IMR-90 (cell line): Measurements from ENCODE around the gene SYNM. TPM values are rescaled to one million over a fixed set of nuclear protein-coding genes. Genes with fewer than 3 reads are reported as not detected.

ENCODE experiments used
- ATAC-seq: fragments of 200-7000 bp; cut with Tn5 transposase; 2 replicates; pipeline ENCODE4 v1.9.1; 2020; ENCODE audit warnings: low read depth, mild to moderate bottlenecking, moderate library complexity
- BruUV-seq: library from RNA; stranded (reverse); fragments of 400-500 nt; replicated peaks from 2 replicates; lab custom pipeline; 2021; lab: Mats Ljungman, UMichigan
- CTCF ChIA-PET: fragments of 300-600 bp; formaldehyde crosslinking; extraction: SDS; loops from one replicate; lab custom pipeline; 2021; ENCODE audit warnings: antibody characterized with exemption; lab: Yijun Ruan, JAX
- POLR2A ChIA-PET: fragments of 300-600 bp; sonication (Branson Sonifier 250); formaldehyde crosslinking; loops from one replicate; lab custom pipeline; 2022; ENCODE audit warnings: antibody characterized with exemption; ENCODE audit not compliant: unreplicated experiment; lab: Charles Lee
- DNase-seq: peaks from one replicate; pipeline ENCODE4 v3.0.0; 2013
- H2AFZ ChIP-seq: replicated peaks from 2 replicates; pipeline ENCODE3; 2013; ENCODE audit warnings: low read length, mild to moderate bottlenecking; ENCODE audit not compliant: poor library complexity
- H2AK5ac ChIP-seq: 2 replicates; pipeline ENCODE4 v1.6.1; 2013; ENCODE audit warnings: low read depth, low read length, inconsistent platforms
- H2AK9ac ChIP-seq: replicated peaks from 2 replicates; pipeline ENCODE3; 2013; ENCODE audit warnings: mild to moderate bottlenecking, low read depth, low read length, moderate library complexity; ENCODE audit not compliant: poor library complexity
- H2BK120ac ChIP-seq: 2 replicates; pipeline ENCODE4 v1.6.1; 2013; ENCODE audit warnings: low read depth, low read length, inconsistent platforms
- H2BK15ac ChIP-seq: 3 replicates; pipeline ENCODE4 v1.6.1; 2013; ENCODE audit warnings: low read depth, low read length, inconsistent platforms
- H2BK20ac ChIP-seq: 2 replicates; pipeline ENCODE4 v1.6.1; 2013; ENCODE audit warnings: low read depth, mild to moderate bottlenecking, inconsistent platforms, low read length, moderate library complexity
- H2BK5ac ChIP-seq: 2 replicates; pipeline ENCODE4 v1.6.1; 2013; ENCODE audit warnings: mild to moderate bottlenecking, low read depth, low read length, inconsistent platforms; ENCODE audit not compliant: poor library complexity, severe bottlenecking
- H3K14ac ChIP-seq: replicated peaks from 2 replicates; pipeline ENCODE4 v1.6.1; 2013; ENCODE audit warnings: low read depth, low read length, inconsistent platforms
- H3K18ac ChIP-seq: 2 replicates; pipeline ENCODE4 v1.6.1; 2013; ENCODE audit warnings: low read depth, low read length, control low read depth
- H3K23ac ChIP-seq: 2 replicates; pipeline ENCODE4 v1.6.1; 2013; ENCODE audit warnings: low read depth, low read length, inconsistent platforms
- H3K27ac ChIP-seq: 2 replicates; pipeline ENCODE4 v1.5.1; 2013; ENCODE audit warnings: mild to moderate bottlenecking, control low read depth, low read length; ENCODE audit not compliant: insufficient read depth
- H3K27me3 ChIP-seq: 2 replicates; pipeline ENCODE4 v1.6.1; 2013; ENCODE audit warnings: low read length; ENCODE audit not compliant: control insufficient read depth, insufficient read depth
- H3K36me3 ChIP-seq: 2 replicates; pipeline ENCODE4 v1.6.1; 2013; ENCODE audit warnings: low read length, mixed read lengths; ENCODE audit not compliant: control insufficient read depth, insufficient read depth
- H3K4ac ChIP-seq: 2 replicates; pipeline ENCODE4 v1.6.1; 2013; ENCODE audit warnings: low read depth, low read length, inconsistent platforms
- H3K4me1 ChIP-seq: 2 replicates; pipeline ENCODE4 v1.6.1; 2013; ENCODE audit warnings: low read length, mixed read lengths; ENCODE audit not compliant: control insufficient read depth, insufficient read depth
- H3K4me2 ChIP-seq: 2 replicates; pipeline ENCODE4 v1.6.1; 2013; ENCODE audit warnings: low read depth, mild to moderate bottlenecking, control low read depth, low read length, moderate library complexity
- H3K4me3 ChIP-seq: 2 replicates; pipeline ENCODE4 v1.5.1; 2013; ENCODE audit warnings: low read depth, mild to moderate bottlenecking, control low read depth, low read length, moderate library complexity; ENCODE audit not compliant: insufficient read depth
- H3K56ac ChIP-seq: 2 replicates; pipeline ENCODE4 v1.6.1; 2013; ENCODE audit warnings: low read length, inconsistent platforms; ENCODE audit not compliant: insufficient read depth; ENCODE audit errors: extremely low read depth
- H3K79me1 ChIP-seq, 2 experiments: 2 replicates each; pipeline ENCODE4 v1.6.1; 2013; ENCODE audit warnings: low read length in 2 of 2, inconsistent platforms in 1 of 2, low read depth in 1 of 2
- H3K9ac ChIP-seq: 2 replicates; pipeline ENCODE4 v1.6.1; 2013; ENCODE audit warnings: low read depth, low read length, control low read depth
- H3K9me1 ChIP-seq: 2 replicates; pipeline ENCODE4 v1.6.1; 2013; ENCODE audit warnings: low read length, inconsistent platforms; ENCODE audit not compliant: insufficient read depth
- H3K9me3 ChIP-seq: 2 replicates; pipeline ENCODE4 v1.6.1; 2013; ENCODE audit warnings: low read length; ENCODE audit not compliant: control insufficient read depth, insufficient read depth
- H4K20me1 ChIP-seq: 2 replicates; pipeline ENCODE4 v1.6.1; 2013; ENCODE audit warnings: low read length, inconsistent platforms; ENCODE audit not compliant: insufficient read depth
- H4K5ac ChIP-seq: 2 replicates; pipeline ENCODE4 v1.6.1; 2013; ENCODE audit warnings: mild to moderate bottlenecking, low read depth, low read length, control low read depth
- H4K8ac ChIP-seq, 2 experiments: 2 replicates each; pipeline ENCODE4 v1.6.1; 2013; ENCODE audit warnings: low read depth in 2 of 2, low read length in 2 of 2, control low read depth in 1 of 2, inconsistent platforms in 1 of 2
- H4K91ac ChIP-seq: 2 replicates; pipeline ENCODE4 v1.6.1; 2013; ENCODE audit warnings: low read depth, low read length, inconsistent platforms; ENCODE audit not compliant: insufficient read depth
- BHLHE40 ChIP-seq: fragments of 150-350 bp; IDR thresholded peaks from 2 replicates; pipeline ENCODE4 v1.6.1; 2016; ENCODE audit warnings: mild to moderate bottlenecking, low read depth, low read length
- CHD1 ChIP-seq: IDR thresholded peaks from 2 replicates; pipeline ENCODE4 v1.6.1; 2012; ENCODE audit warnings: low read depth, low read length, improper control_type of control experiment
- ELK1 ChIP-seq: fragments of 150-350 bp; IDR thresholded peaks from 2 replicates; pipeline ENCODE4 v1.6.1; 2016; ENCODE audit warnings: low read depth, mild to moderate bottlenecking, low read length, moderate library complexity, borderline replicate concordance
- FOS ChIP-seq: fragments of 150-350 bp; IDR thresholded peaks from 2 replicates; pipeline ENCODE4 v1.6.1; 2016; ENCODE audit warnings: low read depth, low read length
- MAZ ChIP-seq: IDR thresholded peaks from 2 replicates; pipeline ENCODE4 v1.6.1; 2012; ENCODE audit warnings: low read depth, mild to moderate bottlenecking, low read length, improper control_type of control experiment, moderate library complexity, borderline replicate concordance
- MXI1 ChIP-seq: IDR thresholded peaks from 2 replicates; pipeline ENCODE4 v1.6.1; 2012; ENCODE audit warnings: low read depth, mild to moderate bottlenecking, low read length, moderate library complexity, borderline replicate concordance
- NFE2L2 ChIP-seq: fragments of 150-350 bp; IDR thresholded peaks from 2 replicates; pipeline ENCODE4 v1.6.1; 2016; ENCODE audit warnings: low read depth, mild to moderate bottlenecking, low read length
- POLR2A ChIP-seq: IDR thresholded peaks from 2 replicates; pipeline ENCODE4 v1.6.1; 2012; ENCODE audit warnings: mild to moderate bottlenecking, low read depth, low read length
- RAD21 ChIP-seq: IDR thresholded peaks from 2 replicates; pipeline ENCODE4 v1.6.1; 2012; ENCODE audit warnings: low read length, improper control_type of control experiment
- RCOR1 ChIP-seq: IDR thresholded peaks from 2 replicates; pipeline ENCODE4 v1.6.1; 2012; ENCODE audit warnings: mild to moderate bottlenecking, low read length, improper control_type of control experiment; ENCODE audit not compliant: insufficient replicate concordance
- RFX5 ChIP-seq: IDR thresholded peaks from 2 replicates; pipeline ENCODE4 v1.8.0; 2012; ENCODE audit warnings: low read depth, mild to moderate bottlenecking, low read length, moderate library complexity
- USF2 ChIP-seq: fragments of 150-350 bp; IDR thresholded peaks from 2 replicates; pipeline ENCODE4 v1.6.1; 2017; ENCODE audit warnings: mild to moderate bottlenecking, antibody characterized with exemption, low read length, low read depth
- WGBS, 2 experiments: methylation state at CpG; one replicate each; pipeline versions ENCODE4 v1.1.5 to v1.1.7; 2013; ENCODE audit warnings: missing lambda C conversion rate in 2 of 2; ENCODE audit not compliant: insufficient read length in 1 of 2; ENCODE audit errors: extremely low coverage in 2 of 2; 5-methylcytosine and 5-hydroxymethylcytosine counted together
- dilution Hi-C: fragments of 300-500 bp; cut with HindIII; formaldehyde crosslinking; loops from one replicate; pipeline ENCODE4 v1.14.3; 2018; ENCODE audit warnings: low sequenced_read_pairs; ENCODE audit not compliant: unreplicated experiment
- in situ Hi-C: fragments of 300-500 bp; cut with MboI; formaldehyde crosslinking; loops from 3 replicates; pipeline ENCODE4 v1.14.3; 2019; ENCODE audit warnings: low sequenced_read_pairs, inconsistent platforms, mixed read lengths
- intact Hi-C: fragments of 100-400 bp; cut with micrococcal nuclease; formaldehyde crosslinking; loops from 2 replicates; pipeline ENCODE4 v1.10.0; 2022
- polyA plus RNA-seq, 3 experiments: library from polyadenylated mRNA; depleted of rRNA; stranded (reverse); fragments of >200 nt; gene quantifications; 2 replicates each; pipeline ENCODE4 v1.2.3, GENCODE V29; 2012; ENCODE audit warnings: low replicate concordance in 1 of 3
- total RNA-seq: library from RNA; depleted of rRNA; stranded (reverse); fragments of >200 nt; gene quantifications from 2 replicates; pipeline ENCODE4 v1.2.3, GENCODE V29; 2012

SYNM gene
- total and polyA plus RNA-seq, 2 of the 4 experiments (the other 2 are of a cell fraction) = 2.1 to 3.4 TPM

- Histone ChIP-seq H3K18ac (no peak overlapping the region), H3K23ac (no peak overlapping the region), H3K4me3 (no peak overlapping the region), H2BK5ac (no peak overlapping the region), H2AK9ac (no peak overlapping the region), H4K91ac (no peak overlapping the region), H2BK15ac (no peak overlapping the region), H2BK120ac (no peak overlapping the region), H3K4me2 (no peak overlapping the region), H4K5ac (no peak overlapping the region), H3K79me1 (no peaks in the 10 kb centered on the region), H2AK5ac (no peak overlapping the region), H4K8ac (no peak overlapping the region), H2AFZ (no peak overlapping the region), H3K4me1 (peaks cover 3% of the 10 kb centered on the region), H3K14ac (no peak overlapping the region), H4K20me1 (no peaks in the 10 kb centered on the region), H3K9me1 (0 out of 2 replicates have a peak, but pooled peaks cover 3% of the 10 kb centered on the region), H3K27me3 (no peaks in the 10 kb centered on the region), H3K27ac (no peak overlapping the region), H3K9me3 (no peaks in the 10 kb centered on the region), H2BK20ac (no peak overlapping the region), H3K9ac (no peak overlapping the region), H3K56ac (no peak overlapping the region), H3K36me3 (peaks cover 10% of the 10 kb centered on the region), H3K4ac (no peak overlapping the region)
- in situ Hi-C loops (no loop called here), dilution Hi-C loops (no loop called here), intact Hi-C loops (no loop called here)
- ChIA-PET CTCF (no interaction called here), POLR2A (no interaction called here)
- no CpG with 5 or more reads among the region's 7 CpGs for WGBS, 2 experiments
- DNase-seq (no peak), ATAC-seq (no peak)
- BruUV-seq = no TSS peak
- no peak for TF ChIP-seq NFE2L2
- no peak for TF ChIP-seq ELK1
- TF ChIP-seq CHD1 = no peak
- TF ChIP-seq USF2 = no peak
- no peak for TF ChIP-seq BHLHE40
- no peak for TF ChIP-seq RAD21
- no peak for TF ChIP-seq MAZ
- TF ChIP-seq MXI1 = no peak
- no peak for TF ChIP-seq RFX5
- no peak for TF ChIP-seq RCOR1
- TF ChIP-seq FOS = no peak
- no peak for TF ChIP-seq POLR2A
Observed at GRCh38 chr15:99148851-99149276, 44.0 kb downstream of the SYNM start.
